Germinal center (tissue), 1 donor: ENCODE results near the gene ARHGEF17.
A peak's percentile ranks its signal among the peaks of the same experiment; 100 is the strongest.

Experiments
- DNase-seq: peaks from one replicate; pipeline ENCODE4 v3.0.0; 2012; ENCODE audit warnings: mixed read lengths, low spot score

ARHGEF17 gene

GRCh38 chr11:73358071-73358470 is 50.0 kb downstream of the ARHGEF17 start:
- no peak for DNase-seq

DNA sequence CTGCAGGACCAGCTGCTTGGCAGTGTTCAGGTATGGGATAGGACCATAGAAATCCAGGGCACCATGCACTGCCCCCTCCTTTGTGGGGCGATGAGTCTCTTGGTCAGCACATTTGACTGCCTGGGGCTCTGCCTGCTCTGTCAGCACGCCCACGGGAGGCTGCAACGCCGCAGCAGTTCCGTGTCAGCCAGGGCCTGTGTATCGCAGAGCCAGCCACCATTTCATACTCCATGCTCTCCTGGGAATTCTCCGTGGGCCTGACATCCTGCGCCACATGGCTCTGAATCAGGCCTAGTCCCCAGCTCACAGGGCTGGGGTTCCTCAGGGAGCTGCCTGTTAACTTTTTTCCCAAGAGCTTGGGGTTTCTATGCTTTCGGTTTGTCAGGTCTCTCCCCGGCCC is 51.3 kb downstream of the ARHGEF17 start:
- DNase-seq, result no peak

- DNase-seq, result peak; percentile 44
These were observed 52.1 kb downstream of the ARHGEF17 start for GRCh38 chr11:73359930-73360742.

DNA sequence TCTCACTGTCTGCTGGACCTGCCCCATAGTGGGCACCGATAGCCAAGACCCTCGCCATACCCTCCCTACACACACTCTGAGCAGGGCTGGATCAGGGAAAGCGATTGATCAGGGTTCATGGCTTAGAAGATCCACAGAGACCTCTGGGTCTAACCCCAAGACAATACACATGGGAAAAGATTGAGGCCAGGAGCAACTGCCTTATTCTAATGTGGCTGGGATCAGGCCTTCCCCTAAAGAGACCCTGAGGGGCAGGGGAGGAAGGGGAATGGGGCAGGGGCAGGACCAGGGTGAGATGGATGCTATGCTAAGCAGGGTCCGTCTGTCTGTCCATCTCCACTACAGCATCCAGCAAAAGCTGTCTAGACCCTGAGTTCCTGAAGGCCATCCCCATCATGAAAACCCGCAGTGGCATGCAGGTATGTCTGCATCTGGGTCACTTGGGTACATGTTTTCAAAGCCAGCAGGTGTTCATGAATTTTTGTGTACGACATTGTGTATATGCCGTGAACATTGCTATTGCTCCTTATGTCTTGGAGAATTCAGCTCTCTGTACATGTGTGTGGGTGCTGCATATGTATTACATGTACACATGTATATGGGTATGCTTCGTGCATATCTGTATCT is 52.8 kb downstream of the ARHGEF17 start:
- no peak for DNase-seq

DNA sequence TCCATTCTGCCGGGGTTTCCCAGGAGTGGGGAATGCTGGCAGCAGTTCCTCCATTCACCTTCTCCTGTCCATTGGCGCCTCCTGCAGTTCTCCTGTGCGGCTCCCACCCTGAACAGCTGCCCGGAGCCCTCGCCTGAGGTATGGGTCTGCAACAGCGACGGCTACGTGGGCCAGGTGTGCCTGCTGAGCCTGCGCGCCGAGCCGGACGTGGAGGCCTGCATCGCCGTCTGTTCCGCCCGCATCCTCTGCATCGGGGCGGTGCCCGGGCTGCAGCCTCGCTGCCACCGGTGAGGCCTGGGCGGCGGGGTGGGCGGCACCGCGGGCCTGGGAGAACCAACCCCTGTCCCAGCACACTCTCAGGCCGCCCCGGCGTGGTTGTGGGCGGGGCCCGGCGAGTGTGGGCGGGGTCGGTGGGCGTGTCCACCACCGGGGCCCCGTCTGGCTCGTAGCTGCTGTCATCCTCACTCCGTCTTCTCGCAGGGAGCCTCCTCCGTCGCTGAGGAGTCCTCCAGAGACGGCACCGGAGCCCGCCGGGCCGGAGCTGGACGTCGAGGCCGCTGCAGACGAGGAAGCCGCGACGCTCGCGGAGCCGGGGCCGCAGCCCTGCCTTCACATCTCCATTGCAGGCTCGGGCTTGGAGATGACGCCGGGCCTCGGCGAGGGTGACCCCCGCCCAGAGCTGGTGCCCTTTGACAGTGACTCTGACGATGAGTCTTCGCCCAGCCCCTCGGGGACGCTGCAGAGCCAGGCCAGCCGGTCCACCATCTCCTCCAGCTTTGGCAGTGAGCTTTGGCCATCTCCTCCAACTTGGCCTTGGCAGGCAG is 54.1 kb downstream of the ARHGEF17 start:
- no peak for DNase-seq

GRCh38 chr11:73363147-73363546 is 55.1 kb downstream of the ARHGEF17 start:
- DNase-seq, result no peak

GRCh38 chr11:73365352-73366264 is 57.5 kb downstream of the ARHGEF17 start:
- no peak for DNase-seq

- DNase-seq, result peak; percentile 69
These were observed 58.2 kb downstream of the ARHGEF17 start for GRCh38 chr11:73366265-73366610.

DNA sequence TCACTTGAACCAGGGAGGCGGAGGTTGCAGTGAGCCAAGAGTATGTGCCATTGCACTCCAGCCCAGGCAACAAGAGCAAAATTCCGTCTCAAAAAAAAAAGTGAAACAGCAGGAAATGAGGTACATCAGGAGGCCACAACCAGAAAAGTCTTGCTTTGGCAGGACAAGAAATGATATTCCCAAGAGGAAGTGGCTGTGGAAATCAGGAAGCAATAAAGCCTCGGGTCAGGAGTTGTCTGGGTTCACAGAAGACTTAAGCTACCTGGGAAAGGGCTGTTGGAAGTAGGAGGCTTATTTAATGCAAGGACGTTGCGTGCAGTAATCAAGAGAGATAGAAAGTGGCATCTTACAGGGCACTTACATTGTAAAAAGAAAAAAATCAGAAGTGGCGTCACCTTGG is 58.9 kb downstream of the ARHGEF17 start:
- DNase-seq, result no peak

DNA sequence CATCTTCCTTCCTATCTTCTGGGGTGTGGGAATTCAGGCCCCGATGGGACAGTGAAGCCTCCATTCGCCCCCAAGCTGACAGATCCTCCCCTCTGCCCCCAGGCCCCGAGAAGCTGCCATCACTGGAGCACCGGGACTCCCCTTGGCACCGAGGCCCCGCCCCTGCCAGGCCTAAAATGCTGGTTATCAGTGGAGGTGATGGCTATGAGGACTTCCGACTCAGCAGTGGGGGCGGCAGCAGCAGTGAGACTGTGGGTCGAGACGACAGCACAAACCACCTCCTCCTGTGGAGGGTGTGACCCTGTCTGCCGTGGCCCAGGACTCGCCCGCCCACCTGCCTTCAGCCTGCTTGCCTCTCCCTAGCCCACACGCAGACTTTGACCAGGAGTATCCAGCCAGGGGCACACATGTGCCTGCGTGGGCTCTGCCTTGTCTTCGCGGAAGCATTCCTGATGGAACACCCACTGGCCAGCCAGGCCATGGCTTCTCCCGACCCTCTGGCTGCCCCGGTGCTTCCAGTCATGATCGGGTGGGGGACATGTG is 59.5 kb downstream of the ARHGEF17 start:
- peak; percentile 51 for DNase-seq

GRCh38 chr11:73372375-73372993 is 64.4 kb downstream of the ARHGEF17 start:
- DNase-seq, result no peak

DNA sequence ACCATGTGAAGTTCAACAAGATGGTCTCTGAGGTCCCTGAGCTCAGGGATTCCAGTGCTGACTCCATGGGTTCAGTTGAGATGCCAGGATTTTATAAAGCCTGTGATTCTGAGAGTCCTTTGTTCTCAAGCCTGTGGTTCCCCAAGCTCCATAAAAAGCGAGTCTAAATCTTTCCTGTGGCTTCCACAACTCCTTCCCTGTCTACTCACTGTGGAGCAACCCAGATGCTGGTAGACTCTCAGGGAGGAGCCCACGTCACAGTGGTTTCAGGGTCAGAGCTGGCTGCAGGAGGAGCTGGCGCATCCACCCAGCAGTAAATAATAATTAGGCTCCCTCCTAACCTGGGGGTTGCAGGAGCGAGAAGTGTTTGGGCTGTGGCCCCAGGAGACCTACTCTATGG is 66.1 kb downstream of the ARHGEF17 start:
- no peak for DNase-seq

- DNase-seq, result no peak
These were observed 67.7 kb downstream of the ARHGEF17 start for GRCh38 chr11:73375830-73376159.

- peak; percentile 96 for DNase-seq
These were observed 68.2 kb downstream of the ARHGEF17 start, which contains the start of gene RELT for GRCh38 chr11:73376160-73376802. Gene RELT (plus strand): TSS chr11:73376399. CDS start chr11:73389137, 12,738 bp downstream.

- peak; percentile 67 for DNase-seq
These were observed 68.9 kb downstream of the ARHGEF17 start for GRCh38 chr11:73376803-73377629.

DNA sequence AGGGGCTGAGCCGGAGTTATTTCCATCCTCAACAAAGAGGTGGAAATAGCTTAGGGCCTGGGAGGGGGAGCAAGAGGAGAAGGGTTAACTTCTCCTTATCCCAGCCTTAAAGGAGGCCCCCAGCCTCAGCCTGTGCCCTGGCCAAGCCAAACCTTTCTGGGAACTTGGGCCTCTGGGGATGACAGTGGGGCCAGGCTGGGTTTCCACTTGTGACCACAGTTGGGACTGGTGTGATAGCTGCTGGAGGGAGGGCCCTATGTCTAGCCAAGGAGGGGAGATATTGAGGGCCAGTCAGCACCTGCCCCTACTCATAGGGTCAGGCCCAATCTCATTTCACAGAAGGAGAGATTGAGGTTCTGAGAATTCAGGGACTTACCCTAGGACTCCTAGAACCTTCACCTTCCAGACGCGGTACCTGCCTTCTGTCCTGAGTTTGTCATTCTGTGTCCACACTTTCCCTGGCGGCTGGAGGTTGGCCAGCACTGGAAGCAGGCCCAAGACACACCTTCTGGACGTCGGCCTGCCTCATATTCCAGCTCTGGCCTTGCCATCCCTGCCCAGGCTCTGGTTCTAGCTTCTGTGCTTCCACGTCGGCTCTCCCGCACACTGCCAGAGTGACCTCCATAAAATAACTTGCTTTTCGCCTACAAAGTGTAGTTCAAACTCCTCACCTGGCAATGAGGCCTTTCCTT is 71.3 kb downstream of the ARHGEF17 start:
- DNase-seq, result no peak

DNA sequence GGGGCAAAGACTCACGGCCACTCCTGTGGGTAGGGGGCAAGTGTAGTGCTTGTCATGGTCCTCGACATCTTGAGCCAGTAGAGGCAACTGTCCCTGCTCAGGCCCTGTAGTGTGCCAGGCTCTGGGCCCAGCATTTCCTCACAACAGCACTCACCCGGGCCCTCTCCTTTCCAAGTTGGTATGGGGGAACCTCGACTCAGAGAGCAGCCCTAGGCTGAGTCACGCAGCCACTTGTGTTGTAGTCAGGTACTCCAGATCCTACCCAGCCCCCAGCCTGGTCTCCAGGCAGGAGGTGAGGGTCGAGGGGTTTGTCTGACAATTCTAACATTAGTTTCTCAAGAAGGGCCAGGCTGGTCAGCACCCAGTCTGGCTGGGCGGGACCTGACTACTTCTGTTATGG is 72.3 kb downstream of the ARHGEF17 start:
- DNase-seq, result no peak

GRCh38 chr11:73380897-73381410 is 72.9 kb downstream of the ARHGEF17 start:
- no peak for DNase-seq

GRCh38 chr11:73381589-73381988 is 73.5 kb downstream of the ARHGEF17 start:
- DNase-seq, result no peak
